Cardiac fibroblast (primary cell): ENCODE results near the gene MICAL1.

Experiments
- DNase-seq, 2 donors: peaks; one replicate each; pipeline versions ENCODE4 v3.0.0 to v3.0.0-alpha.2; 2010; ENCODE audit warnings: low read depth in 2 of 2
- H3K4me3 ChIP-seq, 2 donors: replicated peaks in 1 of 2; 1 replicate in 1 of 2; 2 replicates in 1 of 2; pipeline ENCODE4 v1.5.1; 2011; ENCODE audit warnings: low read depth in 2 of 2, low read length in 2 of 2, mild to moderate bottlenecking in 2 of 2, moderate library complexity in 1 of 2
- TF ChIP-seq, protein P1 (sequence below): IDR thresholded peaks from one replicate; pipeline ENCODE4 v1.5.1; 2011; ENCODE audit warnings: low read depth, mild to moderate bottlenecking, low read length, inconsistent platforms

The MICAL1 gene

GRCh38 chr6:109453594-109454495 lies 1.7 kb downstream of the MICAL1 start:
- peak overlapping the region; percentile 89 to 91 for H3K4me3 ChIP-seq
- DNase-seq = peak; percentile 51 to 58
- TF ChIP-seq, protein P1, sequence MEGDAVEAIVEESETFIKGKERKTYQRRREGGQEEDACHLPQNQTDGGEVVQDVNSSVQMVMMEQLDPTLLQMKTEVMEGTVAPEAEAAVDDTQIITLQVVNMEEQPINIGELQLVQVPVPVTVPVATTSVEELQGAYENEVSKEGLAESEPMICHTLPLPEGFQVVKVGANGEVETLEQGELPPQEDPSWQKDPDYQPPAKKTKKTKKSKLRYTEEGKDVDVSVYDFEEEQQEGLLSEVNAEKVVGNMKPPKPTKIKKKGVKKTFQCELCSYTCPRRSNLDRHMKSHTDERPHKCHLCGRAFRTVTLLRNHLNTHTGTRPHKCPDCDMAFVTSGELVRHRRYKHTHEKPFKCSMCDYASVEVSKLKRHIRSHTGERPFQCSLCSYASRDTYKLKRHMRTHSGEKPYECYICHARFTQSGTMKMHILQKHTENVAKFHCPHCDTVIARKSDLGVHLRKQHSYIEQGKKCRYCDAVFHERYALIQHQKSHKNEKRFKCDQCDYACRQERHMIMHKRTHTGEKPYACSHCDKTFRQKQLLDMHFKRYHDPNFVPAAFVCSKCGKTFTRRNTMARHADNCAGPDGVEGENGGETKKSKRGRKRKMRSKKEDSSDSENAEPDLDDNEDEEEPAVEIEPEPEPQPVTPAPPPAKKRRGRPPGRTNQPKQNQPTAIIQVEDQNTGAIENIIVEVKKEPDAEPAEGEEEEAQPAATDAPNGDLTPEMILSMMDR = no peak

DNA sequence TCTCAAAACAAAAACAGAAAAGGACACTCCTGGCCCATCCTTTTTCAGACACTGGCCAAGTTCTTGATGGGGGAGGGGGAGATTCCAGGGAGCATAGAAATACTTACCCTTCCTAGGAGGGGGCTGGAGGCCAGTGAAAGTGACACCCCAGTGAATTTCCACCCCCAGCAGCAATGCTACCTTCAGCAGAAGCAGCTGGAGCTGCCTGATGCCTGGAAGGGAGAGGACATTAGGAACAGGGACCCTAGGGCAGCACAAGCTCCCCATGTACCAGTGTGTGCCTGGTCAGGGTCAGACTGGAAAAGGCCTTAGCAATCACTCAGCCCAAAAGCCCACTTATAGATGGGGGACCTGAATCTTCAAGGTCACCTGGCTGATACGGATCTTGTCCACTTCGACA lies 2.4 kb downstream of the MICAL1 start:
- DNase-seq = no peak
- TF ChIP-seq, protein P1 = no peak
- no peak overlapping the region for H3K4me3 ChIP-seq

- no peak for DNase-seq
- TF ChIP-seq, protein P1 = no peak
- no peak overlapping the region for H3K4me3 ChIP-seq
Measured at GRCh38 chr6:109452181-109452580, 3.4 kb downstream of the MICAL1 start.

DNA sequence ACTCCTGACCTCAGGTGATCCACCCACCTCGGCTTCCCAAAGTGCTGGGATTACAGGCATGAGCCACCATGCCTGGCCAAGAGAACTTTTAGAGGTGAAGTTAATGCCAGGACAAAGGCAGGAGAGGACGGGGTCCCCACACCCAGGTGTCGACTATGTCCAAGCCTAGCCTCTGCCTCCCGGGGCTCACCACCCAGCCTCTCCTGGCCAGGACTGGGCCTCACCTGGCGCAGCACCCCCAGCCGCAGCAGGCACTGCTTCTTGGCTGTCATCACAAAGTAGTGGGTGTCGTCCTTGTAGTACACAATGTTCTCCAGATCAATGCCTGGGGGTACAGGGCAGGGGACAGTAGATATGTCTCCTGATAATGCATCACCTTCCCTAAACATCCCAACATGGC lies 4.2 kb downstream of the MICAL1 start:
- no peak for DNase-seq
- no peak overlapping the region for H3K4me3 ChIP-seq
- TF ChIP-seq, protein P1 = no peak

GRCh38 chr6:109450801-109451200 lies 4.8 kb downstream of the MICAL1 start:
- H3K4me3 ChIP-seq = no peak overlapping the region
- TF ChIP-seq, protein P1 = no peak
- DNase-seq = no peak

DNA sequence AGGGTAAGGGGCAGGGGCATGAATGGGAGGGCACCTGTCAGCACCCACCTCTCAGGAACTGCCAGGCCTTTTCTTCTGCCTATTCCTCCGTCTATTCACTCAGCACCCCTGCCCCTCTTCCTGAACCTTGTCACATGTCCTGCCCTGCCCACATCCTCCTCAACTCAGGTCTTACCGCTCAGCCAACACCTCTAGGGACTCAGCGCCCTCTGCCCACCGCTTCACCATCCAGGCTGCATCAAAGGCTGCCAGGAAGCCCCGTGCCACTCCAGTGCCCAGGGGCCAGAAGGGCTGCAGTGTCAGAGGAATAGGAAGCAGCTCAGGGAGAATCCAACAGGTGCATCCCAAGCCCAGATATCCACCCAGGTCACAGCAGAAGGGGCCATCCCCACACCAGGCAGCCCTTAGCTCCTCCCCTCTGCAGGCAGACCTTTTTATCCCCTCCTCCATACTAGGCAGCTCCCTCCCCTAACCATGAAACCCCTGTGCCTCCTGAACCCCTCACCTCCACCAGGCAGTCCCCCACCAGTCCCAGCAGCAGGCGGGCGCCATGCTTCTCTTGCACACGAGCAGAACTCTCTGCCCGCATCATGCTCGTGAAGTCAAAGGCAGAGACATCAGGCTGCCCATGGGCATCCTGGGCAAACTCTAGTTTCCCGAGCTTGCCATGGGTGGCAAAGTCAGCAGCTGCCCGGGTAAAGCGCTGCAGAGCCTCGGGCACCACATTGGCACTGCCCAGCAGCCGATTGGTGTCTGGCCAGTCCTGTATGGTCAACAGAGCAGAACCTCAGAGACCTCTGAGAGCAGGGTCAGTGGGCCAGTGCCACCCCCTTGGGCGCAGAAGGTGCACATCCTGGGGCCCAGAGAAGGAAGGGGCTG lies 5.5 kb downstream of the MICAL1 start:
- TF ChIP-seq, protein P1 = no peak
- no peak overlapping the region for H3K4me3 ChIP-seq
- no peak for DNase-seq
